H9 (cell line): ENCODE measurements around the gene ISL1. TPM values are rescaled to one million over a fixed set of nuclear protein-coding genes. Genes with fewer than 3 reads are reported as not detected.

Source experiments
- DNase-seq: peaks from one replicate; pipeline ENCODE4 v3.0.0-alpha.2; 2017
- H2AFZ ChIP-seq: one replicate; pipeline ENCODE4 v1.6.1; 2013; ENCODE audit warnings: mild to moderate bottlenecking, low read length, control low read depth, moderate library complexity
- H2AK5ac ChIP-seq: 2 replicates; pipeline ENCODE4 v1.6.1; 2013; ENCODE audit warnings: low read length, control low read depth, mixed read lengths; ENCODE audit not compliant: insufficient read length
- H2BK120ac ChIP-seq: one replicate; pipeline ENCODE4 v1.6.1; 2013; ENCODE audit warnings: low read depth, mild to moderate bottlenecking, low read length, control low read depth, inconsistent platforms; ENCODE audit not compliant: poor library complexity, severe bottlenecking
- H2BK12ac ChIP-seq: 2 replicates; pipeline ENCODE4 v1.6.1; 2013; ENCODE audit warnings: low read length, control low read depth, mixed read lengths, low read depth; ENCODE audit not compliant: insufficient read length
- H2BK15ac ChIP-seq: 2 replicates; pipeline ENCODE4 v1.6.1; 2013; ENCODE audit warnings: low read depth, low read length, control low read depth
- H2BK20ac ChIP-seq: one replicate; pipeline ENCODE4 v1.6.1; 2013; ENCODE audit warnings: low read depth, mild to moderate bottlenecking, low read length, control low read depth, inconsistent platforms; ENCODE audit not compliant: poor library complexity, severe bottlenecking
- H2BK5ac ChIP-seq: 2 replicates; pipeline ENCODE4 v1.6.1; 2013; ENCODE audit warnings: low read length, control low read depth, mixed read lengths; ENCODE audit not compliant: insufficient read length
- H3K14ac ChIP-seq: 2 replicates; pipeline ENCODE4 v1.6.1; 2013; ENCODE audit warnings: low read length, control low read depth; ENCODE audit not compliant: insufficient read depth
- H3K18ac ChIP-seq: 2 replicates; pipeline ENCODE4 v1.6.1; 2013; ENCODE audit warnings: low read depth, mild to moderate bottlenecking, mixed read lengths, low read length, control low read depth; ENCODE audit not compliant: insufficient read length
- H3K23ac ChIP-seq: 2 replicates; pipeline ENCODE4 v1.6.1; 2013; ENCODE audit warnings: low read length, control low read depth, mixed read lengths, low read depth; ENCODE audit not compliant: insufficient read length
- H3K23me2 ChIP-seq: 2 replicates; pipeline ENCODE4 v1.6.1; 2013; ENCODE audit warnings: low read depth, mild to moderate bottlenecking, mixed read lengths, low read length, control low read depth; ENCODE audit not compliant: insufficient read length, poor library complexity, severe bottlenecking
- H3K27ac ChIP-seq: 2 replicates; pipeline ENCODE4 v1.5.1; 2013; ENCODE audit warnings: low read length, control low read depth, mixed read lengths, low read depth; ENCODE audit not compliant: insufficient read length
- H3K27me3 ChIP-seq: 2 replicates; pipeline ENCODE4 v1.6.1; 2013; ENCODE audit warnings: low read length, control low read depth, inconsistent platforms; ENCODE audit not compliant: insufficient read depth
- H3K4ac ChIP-seq: 2 replicates; pipeline ENCODE4 v1.6.1; 2013; ENCODE audit warnings: low read depth, mild to moderate bottlenecking, control low read depth, inconsistent platforms, low read length, moderate library complexity
- H3K4me1 ChIP-seq: 2 replicates; pipeline ENCODE4 v1.6.1; 2013; ENCODE audit warnings: low read length, control low read depth, inconsistent platforms; ENCODE audit not compliant: insufficient read depth
- H3K4me2 ChIP-seq: 2 replicates; pipeline ENCODE4 v1.6.1; 2013; ENCODE audit warnings: low read length, control low read depth, mixed read lengths; ENCODE audit not compliant: insufficient read length, insufficient read depth
- H3K56ac ChIP-seq: 2 replicates; pipeline ENCODE4 v1.6.1; 2013; ENCODE audit warnings: low read depth, mild to moderate bottlenecking, mixed read lengths, low read length, control low read depth; ENCODE audit not compliant: insufficient read length
- H3K79me1 ChIP-seq: 2 replicates; pipeline ENCODE4 v1.6.1; 2013; ENCODE audit warnings: low read depth, mild to moderate bottlenecking, moderate library complexity, low read length, control low read depth, inconsistent platforms; ENCODE audit not compliant: insufficient read depth, poor library complexity, severe bottlenecking
- H3K79me2 ChIP-seq: 2 replicates; pipeline ENCODE4 v1.6.1; 2013; ENCODE audit warnings: low read length, control low read depth, inconsistent platforms; ENCODE audit not compliant: insufficient read depth
- H3K9ac ChIP-seq: 2 replicates; pipeline ENCODE4 v1.6.1; 2013; ENCODE audit warnings: low read length, control low read depth, mixed read lengths; ENCODE audit not compliant: insufficient read length; ENCODE audit errors: extremely low read depth
- H3K9me3 ChIP-seq: one replicate; pipeline ENCODE4 v1.6.1; 2013; ENCODE audit warnings: low read depth, low read length, inconsistent platforms; ENCODE audit not compliant: control insufficient read depth
- H3T11ph ChIP-seq: one replicate; pipeline ENCODE4 v1.6.1; 2013; ENCODE audit warnings: mild to moderate bottlenecking, low read length, control low read depth, inconsistent platforms
- H4K20me1 ChIP-seq: one replicate; pipeline ENCODE4 v1.6.1; 2013; ENCODE audit not compliant: control insufficient read depth, insufficient read length, insufficient read depth
- H4K5ac ChIP-seq: 2 replicates; pipeline ENCODE4 v1.6.1; 2013; ENCODE audit warnings: low read depth, mild to moderate bottlenecking, mixed read lengths, low read length, control low read depth; ENCODE audit not compliant: insufficient read length
- H4K8ac ChIP-seq: replicated peaks from 2 replicates; pipeline ENCODE4 v1.6.1; 2013; ENCODE audit warnings: low read length, control low read depth, mixed read lengths, low read depth; ENCODE audit not compliant: insufficient read length
- H4K91ac ChIP-seq: 2 replicates; pipeline ENCODE4 v1.6.1; 2013; ENCODE audit warnings: low read depth, mild to moderate bottlenecking, moderate library complexity, mixed read lengths, low read length, control low read depth; ENCODE audit not compliant: insufficient read length
- H3K27ac Mint-ChIP-seq, 3 experiments: 2 replicates in 2 of 3; 3 replicates in 1 of 3; pipeline ENCODE4 v1.8.0; 2020 to 2021; ENCODE audit warnings: mixed read lengths in 3 of 3, mild to moderate bottlenecking in 1 of 3, moderate library complexity in 1 of 3
- H3K27me3 Mint-ChIP-seq: 2 replicates; pipeline ENCODE4 v1.8.0; 2021; ENCODE audit warnings: low read depth, mild to moderate bottlenecking, moderate library complexity, mixed read lengths
- H3K36me3 Mint-ChIP-seq, 3 experiments: 2 replicates in 2 of 3; 3 replicates in 1 of 3; pipeline ENCODE4 v1.8.0; 2020 to 2021; ENCODE audit warnings: low read depth in 3 of 3, mixed read lengths in 3 of 3; ENCODE audit not compliant: insufficient read depth in 1 of 3
- H3K4me1 Mint-ChIP-seq, 2 experiments: 2 replicates each; pipeline ENCODE4 v1.8.0; 2020; ENCODE audit warnings: mixed read lengths in 2 of 2
- H3K4me3 Mint-ChIP-seq, 2 experiments: 2 replicates in 1 of 2; 3 replicates in 1 of 2; pipeline ENCODE4 v1.8.0; 2020 to 2021; ENCODE audit warnings: mild to moderate bottlenecking in 2 of 2, mixed read lengths in 2 of 2, moderate library complexity in 1 of 2
- H3K9me3 Mint-ChIP-seq, 2 experiments: 2 replicates in 1 of 2; 3 replicates in 1 of 2; pipeline ENCODE4 v1.8.0; 2020; ENCODE audit warnings: mild to moderate bottlenecking in 2 of 2, mixed read lengths in 2 of 2, moderate library complexity in 1 of 2
- CTCF ChIP-seq: fragments of 200-600 bp; sonication (generic); conservative IDR thresholded peaks from 3 replicates; pipeline ENCODE4 v1.8.0; 2021; ENCODE audit warnings: antibody characterized with exemption, mild to moderate bottlenecking
- WGBS: extraction: QIAGEN DNeasy Blood & Tissue Kit; methylation state at CpG from one replicate; pipeline ENCODE4 v1.1.7; 2013; ENCODE audit warnings: missing lambda C conversion rate, low lambda C conversion rate, mixed read lengths; ENCODE audit not compliant: insufficient read length; ENCODE audit errors: extremely low coverage; 5-methylcytosine and 5-hydroxymethylcytosine counted together
- long read RNA-seq: library from polyadenylated mRNA; unstranded; transcript quantifications from one replicate; pipeline ENCODE4 v2.0.0, GENCODE V29; 2020
- total RNA-seq: library from RNA; stranded (reverse); gene quantifications from 2 replicates; pipeline ENCODE4 v1.2.1, GENCODE V29; 2021

The ISL1 gene
- 0.13 TPM in 1 of 2 replicates, not detected in the other for total RNA-seq
- long read RNA-seq = 0 reads

GRCh38 chr5:51383131-51384121 is at the start of gene ISL1:
Gene ISL1 (plus strand): TSS chr5:51383448. CDS start chr5:51383672, 224 bp downstream.
- H2BK20ac ChIP-seq = no peak within 1 kb of the TSS
- Mint-ChIP-seq H3K27me3 (peaks cover 100% of the 10 kb centered on the region), H3K9me3 (peaks cover 0 to 8% of the 10 kb centered on the region in 2 experiments; a peak in 2 of 5 replicates), H3K27ac (peak within 1 kb of the TSS in 2 of 3 experiments; percentile 18 to 76; a peak in 2 of 7 replicates), H3K4me1 (peaks cover 60 to 84% of the 10 kb centered on the region in 2 experiments), H3K4me3 (peak within 1 kb of the TSS; percentile 66 to 80), H3K36me3 (no peaks in the 10 kb centered on the region; a peak in 1 of 7 replicates)
- H2BK5ac ChIP-seq = no peak within 1 kb of the TSS
- H4K91ac ChIP-seq = no peak within 1 kb of the TSS
- no peak within 1 kb of the TSS for H3K56ac ChIP-seq
- no peak within 1 kb of the TSS for H4K8ac ChIP-seq
- H2AK5ac ChIP-seq = no peak within 1 kb of the TSS
- no peak within 1 kb of the TSS for H3K18ac ChIP-seq
- H4K20me1 ChIP-seq = no peaks in the 10 kb centered on the region
- peaks cover 31% of the 10 kb centered on the region for H3K23me2 ChIP-seq
- no CpG with 5 or more reads among the region's 57 CpGs for WGBS
- no peaks in the 10 kb centered on the region for H3K79me1 ChIP-seq
- H3K27ac ChIP-seq = no peak within 1 kb of the TSS
- H3K9me3 ChIP-seq = no peaks in the 10 kb centered on the region
- H2BK12ac ChIP-seq = no peak within 1 kb of the TSS
- no peak within 1 kb of the TSS for H3K14ac ChIP-seq
- H3K27me3 ChIP-seq = peaks cover 66% of the 10 kb centered on the region
- H3K79me2 ChIP-seq = no peaks in the 10 kb centered on the region
- DNase-seq = peak; percentile 94
- H2AFZ ChIP-seq = no peak within 1 kb of the TSS
- peaks cover 7% of the 10 kb centered on the region; the same call in 1 of the 2 replicates for H3K4me1 ChIP-seq
- H3K23ac ChIP-seq = no peak within 1 kb of the TSS
- H3K4me2 ChIP-seq = peak within 1 kb of the TSS; percentile 80
- no peak within 1 kb of the TSS for H3K4ac ChIP-seq
- no peak within 1 kb of the TSS for H4K5ac ChIP-seq
- H3K9ac ChIP-seq = no peak within 1 kb of the TSS
- no peak within 1 kb of the TSS for H3T11ph ChIP-seq
- no peak for TF ChIP-seq CTCF
- H2BK120ac ChIP-seq = no peak within 1 kb of the TSS
- no peak within 1 kb of the TSS for H2BK15ac ChIP-seq
